ELR (cell line): ENCODE results near the gene LRRC23.
"Not testable (repeated sequence)": the region's sequence is repeated elsewhere in the genome, so short reads cannot be mapped to it uniquely, and the experiment has no call there.

Source experiments
- DNase-seq: peaks from one replicate; pipeline ENCODE4 v3.0.0-alpha.2; 2015; ENCODE audit warnings: low read depth

The LRRC23 gene

DNA sequence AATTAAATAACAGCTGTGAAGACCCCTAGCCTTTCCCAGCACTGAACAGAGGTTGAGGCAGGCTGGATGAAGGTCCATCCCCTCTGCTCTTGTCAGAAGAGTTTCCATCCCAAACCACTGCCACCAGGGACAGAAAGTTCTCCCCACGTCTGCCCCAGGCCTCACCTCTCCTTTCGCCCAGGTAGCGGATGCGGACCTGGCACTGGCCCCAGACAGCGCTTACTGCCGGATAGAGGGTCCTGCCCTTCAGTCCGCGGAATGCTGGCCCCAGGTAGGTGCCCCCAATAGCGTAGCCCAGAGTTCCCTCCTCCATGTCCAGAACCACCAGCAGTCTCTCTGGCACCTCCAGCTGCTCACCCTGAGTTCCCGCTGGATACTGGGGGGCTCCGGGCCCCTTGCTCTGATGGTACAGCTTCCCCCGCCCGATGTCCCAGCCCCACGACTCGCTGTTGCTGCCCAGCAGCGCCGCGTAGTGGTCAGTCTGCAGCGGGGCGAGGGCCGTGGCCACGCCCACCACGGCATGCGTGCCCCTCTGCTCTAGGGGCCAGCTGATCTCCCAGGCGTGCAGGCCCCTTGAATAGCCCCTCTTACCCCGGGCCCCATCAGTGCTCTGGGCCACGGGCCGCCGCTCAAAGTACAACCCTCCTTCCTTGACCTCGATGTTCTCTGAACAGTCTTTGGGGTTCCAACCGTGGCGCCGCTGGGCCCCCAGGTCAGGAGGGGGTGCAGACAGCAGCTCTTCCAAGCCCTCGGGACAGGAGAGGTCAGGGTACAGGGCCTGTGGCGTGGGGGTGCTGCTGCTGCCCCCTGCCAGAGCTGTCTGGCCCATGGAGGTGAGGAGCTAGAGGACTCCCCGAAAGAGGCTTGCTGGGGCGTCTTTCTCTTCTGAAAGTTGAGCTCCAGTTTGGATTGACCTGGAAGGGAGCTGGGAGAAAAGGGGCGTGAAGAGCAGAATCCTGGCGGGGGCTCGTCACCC, 32.3 kb upstream of the LRRC23 start:
- DNase-seq, result peak; percentile 86

DNA sequence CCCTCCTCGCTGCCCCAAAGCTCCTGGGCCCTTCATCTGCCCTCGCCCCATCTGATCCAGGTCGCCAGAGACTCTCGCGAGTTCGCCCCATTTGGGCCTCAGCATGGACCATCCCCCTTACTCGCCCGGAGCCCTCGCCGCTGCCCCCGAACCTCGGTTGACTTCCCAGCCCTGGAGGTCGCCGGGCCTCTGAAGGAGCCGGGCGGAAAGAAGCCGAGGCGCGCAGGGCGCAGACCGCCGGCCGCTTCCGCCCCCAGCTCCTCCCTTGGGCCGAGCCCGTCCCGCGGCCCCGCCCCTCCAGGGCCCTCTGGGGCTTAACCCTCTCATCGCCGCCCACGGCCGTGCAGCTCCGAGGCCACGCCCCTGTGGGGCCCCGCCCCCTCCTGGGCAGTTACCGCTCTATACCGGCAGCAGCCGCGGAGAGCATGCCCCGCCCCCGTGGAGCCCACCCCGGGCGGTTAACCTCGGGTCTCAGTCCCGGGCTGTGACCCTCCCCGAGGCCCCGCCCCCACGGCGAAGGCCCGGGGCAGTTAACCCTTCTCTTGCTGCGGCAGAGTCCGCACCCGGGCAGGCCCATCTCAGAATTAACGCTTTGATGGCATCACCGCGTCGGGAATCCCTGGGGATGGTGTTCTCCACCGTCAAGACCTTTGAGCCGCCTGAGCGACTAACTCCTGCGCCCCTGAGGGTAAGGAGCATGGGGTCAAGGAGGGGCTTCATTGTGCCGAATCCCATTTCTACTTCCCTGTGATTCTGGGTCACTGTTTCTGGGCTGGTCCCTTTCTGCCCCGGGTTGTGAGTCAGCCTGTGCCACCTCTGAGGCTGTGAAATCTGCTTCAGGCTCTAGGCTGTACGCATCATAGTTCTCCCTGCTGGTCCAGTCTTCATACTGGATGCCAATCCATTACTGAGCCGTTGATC, 31.3 kb upstream of the LRRC23 start, which contains the start of gene SPSB2:
SPSB2 (minus strand) TSS at position 210 of the 921 bp plus-strand sequence. CDS start 402 bp downstream, outside the sequence.
- peak; percentile 97 for DNase-seq

DNA sequence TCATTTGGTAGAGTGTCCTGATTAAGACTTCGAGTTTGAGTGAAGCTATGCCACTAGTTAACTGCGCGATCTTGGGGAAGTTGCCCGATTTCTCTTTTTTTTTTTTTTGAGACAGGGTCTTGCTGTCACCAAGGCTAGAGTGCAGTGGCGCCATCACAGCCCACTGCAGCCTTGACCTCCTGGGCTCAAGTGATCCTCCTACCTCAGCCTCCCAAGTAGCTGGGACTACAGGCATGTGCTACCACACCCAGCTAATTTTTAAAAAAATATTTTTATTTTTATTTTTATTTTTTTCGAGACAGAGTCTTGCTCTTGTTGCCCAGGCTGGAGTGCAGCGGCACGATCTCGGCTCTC, 30.6 kb upstream of the LRRC23 start:
- not testable (repeated sequence) for DNase-seq

- not testable (repeated sequence) for DNase-seq
Measured at GRCh38 chr12:6879824-6880223, 24.8 kb upstream of the LRRC23 start.

GRCh38 chr12:6883252-6883651, 21.4 kb upstream of the LRRC23 start:
- no peak for DNase-seq

- no peak for DNase-seq
Measured at GRCh38 chr12:6883683-6884082, 20.9 kb upstream of the LRRC23 start.

DNA sequence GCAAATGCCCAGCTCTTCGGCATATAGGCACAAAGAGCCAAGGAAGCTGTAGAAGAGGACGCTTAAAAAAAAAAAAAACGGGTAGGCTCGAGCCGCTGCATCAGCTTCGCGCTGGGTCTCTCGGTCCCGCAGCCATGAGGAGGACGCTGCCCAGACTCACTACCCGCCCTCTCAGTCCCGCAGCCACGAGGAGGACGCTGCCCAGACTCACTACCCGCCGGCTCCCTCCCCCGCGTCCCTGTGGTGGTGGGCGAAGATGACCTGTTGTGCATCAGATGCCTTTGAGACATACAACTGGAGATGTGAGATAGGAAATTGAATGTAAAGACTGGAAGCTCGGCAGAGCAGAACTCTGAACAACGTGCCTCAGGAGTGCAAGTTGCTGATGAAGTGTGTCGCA, 20.1 kb upstream of the LRRC23 start:
- no peak for DNase-seq

DNA sequence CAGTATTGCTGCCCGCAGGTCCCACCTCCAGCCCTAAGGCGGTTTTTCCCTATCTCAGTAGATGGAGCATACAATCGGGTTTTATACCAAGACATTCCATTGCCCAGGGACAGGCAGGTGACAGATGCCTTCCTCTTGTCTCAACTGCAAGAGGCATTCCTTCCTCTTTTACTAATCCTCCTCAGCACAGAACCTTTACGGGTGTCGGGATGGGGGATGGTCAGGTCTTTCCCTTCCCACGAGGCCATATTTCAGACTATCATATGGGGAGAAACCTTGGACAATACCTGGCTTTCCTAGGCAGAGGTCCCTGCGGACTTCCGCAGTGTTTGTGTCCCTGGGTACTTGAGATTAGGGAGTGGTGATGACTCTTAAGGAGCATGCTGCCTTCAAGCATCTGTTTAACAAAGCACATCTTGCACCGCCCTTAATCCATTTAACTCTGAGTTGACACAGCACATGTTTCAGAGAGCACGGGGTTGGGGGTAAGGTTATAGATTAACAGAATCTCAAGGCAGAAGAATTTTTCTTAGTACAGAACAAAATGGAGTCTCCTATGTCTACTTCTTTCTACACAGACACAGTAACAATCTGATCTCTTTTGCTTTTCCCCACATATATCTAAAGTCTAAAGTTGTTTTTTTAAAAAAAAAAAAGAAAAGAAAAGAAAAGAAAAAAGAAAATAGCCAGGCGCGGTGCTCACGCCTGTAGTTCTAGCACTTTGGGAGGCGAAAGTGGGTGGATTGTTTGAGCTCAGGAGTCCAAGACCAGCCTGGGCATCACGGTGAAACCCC, 18.2 kb upstream of the LRRC23 start:
- not testable (repeated sequence) for DNase-seq

GRCh38 chr12:6887460-6887859, 17.2 kb upstream of the LRRC23 start:
- DNase-seq, result no peak

DNA sequence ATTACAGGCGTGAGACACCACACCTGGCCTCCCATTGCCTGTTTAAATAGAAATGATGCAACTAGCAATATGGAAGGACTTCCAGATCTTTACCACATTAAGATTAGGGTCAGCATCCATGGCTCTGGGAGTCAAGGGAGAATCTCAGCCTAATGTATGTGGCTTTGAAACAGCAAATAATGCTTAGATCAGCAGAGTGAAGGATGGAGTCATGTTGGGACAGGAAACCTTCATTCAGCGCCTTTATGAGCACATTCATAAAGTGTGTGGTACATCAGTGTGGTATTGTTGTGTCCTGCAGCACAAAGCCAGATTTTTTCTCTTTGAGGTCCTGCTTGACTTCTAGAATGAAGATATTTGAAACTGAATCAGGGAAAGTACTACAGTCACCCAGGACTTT, 16.3 kb upstream of the LRRC23 start:
- no peak for DNase-seq

DNA sequence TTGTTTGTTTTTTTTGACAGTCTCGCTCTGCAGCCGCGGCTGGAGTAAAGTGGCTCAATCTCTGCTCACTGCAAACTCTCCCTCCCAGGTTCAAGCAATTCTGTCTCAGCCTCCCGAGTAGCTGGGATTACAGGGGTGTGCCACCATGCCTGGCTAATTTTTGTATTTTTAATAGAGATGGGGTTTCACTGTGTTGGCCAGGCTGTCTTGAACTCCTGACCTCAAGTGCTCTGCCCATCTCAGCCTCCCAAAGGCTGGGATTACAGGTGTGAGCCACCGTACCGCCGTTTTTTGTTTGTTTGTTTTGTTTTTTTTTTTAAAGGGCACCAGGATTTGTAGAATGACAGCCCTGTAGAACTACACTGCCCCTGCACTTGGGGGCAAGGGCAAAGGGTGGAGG, 15.8 kb upstream of the LRRC23 start:
- DNase-seq, result not testable (repeated sequence)

- not testable (repeated sequence) for DNase-seq
Measured at GRCh38 chr12:6889775-6890573, 14.6 kb upstream of the LRRC23 start.

DNA sequence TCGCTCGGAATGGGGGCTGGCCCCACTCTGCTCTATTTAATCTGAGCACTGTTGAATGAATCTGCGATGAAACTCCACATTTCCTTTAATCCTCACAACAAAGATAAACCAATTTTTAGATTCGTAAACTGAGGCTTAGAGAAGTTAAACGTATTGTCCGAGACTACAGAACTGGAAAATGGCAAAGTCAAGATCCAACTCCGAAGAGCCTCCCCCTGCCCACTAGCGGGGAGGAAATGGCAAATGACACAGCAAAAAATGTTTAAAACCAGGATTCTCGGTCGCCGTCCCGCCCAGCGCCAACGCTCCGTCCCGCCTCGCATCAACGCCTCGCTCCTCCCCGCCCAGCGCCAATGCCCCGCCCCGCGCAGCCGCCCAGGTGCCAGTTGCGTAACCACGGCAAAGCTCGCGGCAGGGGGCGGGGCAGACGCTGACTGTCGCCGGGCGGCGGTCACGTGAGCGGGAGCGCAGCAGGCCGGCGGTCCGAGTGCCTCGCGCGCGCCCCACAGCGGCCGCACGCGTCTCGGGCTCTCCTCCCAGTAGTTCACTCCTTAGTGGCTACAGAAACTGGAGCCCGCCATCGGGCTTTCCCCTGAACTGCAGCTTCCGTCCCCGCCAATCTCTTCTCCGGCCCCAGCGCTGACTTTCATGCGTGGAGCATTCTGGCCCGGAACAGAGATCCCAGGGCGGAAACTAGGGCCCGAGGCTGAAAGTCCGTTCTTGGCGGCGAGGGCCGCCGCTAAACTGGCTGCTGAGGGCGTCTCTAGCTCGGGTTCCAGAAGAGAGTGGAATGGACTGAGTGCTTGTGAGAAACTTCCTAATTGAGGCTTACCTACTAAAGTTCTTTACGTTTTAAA, 13.6 kb upstream of the LRRC23 start:
- DNase-seq, result peak; percentile 97

GRCh38 chr12:6891646-6892001, 13.0 kb upstream of the LRRC23 start:
- DNase-seq, result peak; percentile 15

DNA sequence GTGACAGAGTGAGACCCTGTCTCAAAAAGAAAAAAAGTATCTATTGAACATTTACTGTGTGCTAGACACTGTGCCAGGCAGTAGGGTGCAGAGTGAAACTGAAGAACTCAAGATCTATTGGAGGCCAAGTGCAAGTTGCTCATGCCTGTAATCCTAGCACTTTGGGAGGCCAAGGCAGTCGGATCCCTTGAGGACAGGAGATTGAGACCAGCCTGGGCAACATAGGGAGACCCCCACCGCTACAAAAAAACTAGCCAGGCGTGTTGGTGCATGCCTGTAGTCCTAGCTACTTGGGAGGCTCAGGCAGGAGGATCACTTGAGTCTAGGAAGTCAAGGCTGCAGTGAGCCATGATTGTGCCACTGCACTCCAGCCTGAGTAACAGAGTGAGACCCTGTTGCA, 11.9 kb upstream of the LRRC23 start:
- not testable (repeated sequence) for DNase-seq

- no peak for DNase-seq
Measured at GRCh38 chr12:6894321-6894720, 10.3 kb upstream of the LRRC23 start.

GRCh38 chr12:6896846-6897435, 7.7 kb upstream of the LRRC23 start:
- DNase-seq, result no peak

GRCh38 chr12:6899427-6899826, 5.2 kb upstream of the LRRC23 start:
- DNase-seq, result no peak

DNA sequence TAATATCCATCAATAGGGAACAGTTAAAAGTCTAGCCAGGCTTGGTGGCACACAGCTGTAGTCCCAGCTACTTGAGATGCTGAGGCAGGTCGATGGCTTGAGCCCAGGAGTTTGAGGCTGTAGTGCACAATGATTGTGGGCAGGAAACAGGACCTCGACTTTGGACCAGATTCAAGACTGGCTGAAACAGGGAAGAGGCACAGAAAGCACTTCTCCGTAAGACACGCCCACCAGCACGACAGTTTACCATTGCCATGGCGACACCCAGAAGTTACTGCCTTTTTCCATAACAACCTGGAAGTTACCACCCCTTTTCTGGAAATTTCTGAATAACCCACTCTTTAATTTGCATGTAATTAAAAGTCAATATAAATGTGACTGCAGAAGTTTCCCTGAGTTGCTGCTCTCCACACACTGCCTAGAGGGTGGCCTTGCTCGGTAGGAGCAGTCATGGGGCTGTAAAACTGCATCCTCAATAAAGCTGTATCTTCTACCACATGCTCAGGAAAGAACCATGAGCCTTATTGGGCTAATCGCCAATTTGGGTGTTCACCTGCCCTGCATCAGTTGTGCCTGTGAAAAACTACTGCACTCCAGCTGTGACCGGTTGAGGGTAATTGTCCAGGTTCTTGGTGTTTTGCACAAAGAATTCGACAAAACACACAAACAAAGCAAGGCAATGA, 4.6 kb upstream of the LRRC23 start:
- no peak for DNase-seq
